DLD1 (cell line): ENCODE measurements around the gene RXRB.

ENCODE experiments used
- in situ Hi-C: cut with HindIII; loops from 2 replicates; pipeline ENCODE4 v1.10.0; 2017; ENCODE audit warnings: low sequenced_read_pairs

Gene RXRB

DNA sequence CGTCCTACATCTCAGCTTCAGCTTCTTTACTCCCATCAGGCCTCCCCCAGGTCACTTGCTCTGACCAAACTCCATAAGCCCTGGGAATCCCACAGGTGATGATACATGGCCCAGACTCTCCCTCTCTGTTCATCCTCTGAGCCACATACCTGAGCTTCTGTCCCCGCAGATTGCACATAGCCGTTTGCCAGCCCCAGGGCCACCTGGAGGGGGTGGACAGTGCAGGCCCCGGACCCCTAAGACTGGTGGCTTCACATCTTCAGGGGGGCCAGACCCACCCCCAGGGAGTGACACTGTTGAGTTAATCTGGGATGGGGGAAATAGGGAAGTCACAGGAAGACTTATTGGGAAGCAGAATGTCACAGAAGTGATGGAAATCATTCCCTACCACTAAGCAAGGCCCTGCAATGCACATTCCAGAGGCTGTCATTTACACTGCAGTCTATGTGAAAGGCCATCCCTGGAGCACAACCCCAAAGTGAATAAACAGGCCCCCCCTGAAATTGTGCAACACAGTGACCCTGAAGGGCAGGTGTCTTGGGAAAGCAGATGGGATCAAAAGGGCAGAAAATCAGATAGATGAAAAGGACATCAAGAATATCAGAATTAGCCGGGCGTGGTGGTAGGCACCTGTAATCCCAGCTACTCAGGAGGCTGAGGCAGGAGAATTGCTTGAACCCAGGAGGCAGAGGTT, 2.2 kb downstream of the RXRB start:
- in situ Hi-C loops, result no loop called here

DNA sequence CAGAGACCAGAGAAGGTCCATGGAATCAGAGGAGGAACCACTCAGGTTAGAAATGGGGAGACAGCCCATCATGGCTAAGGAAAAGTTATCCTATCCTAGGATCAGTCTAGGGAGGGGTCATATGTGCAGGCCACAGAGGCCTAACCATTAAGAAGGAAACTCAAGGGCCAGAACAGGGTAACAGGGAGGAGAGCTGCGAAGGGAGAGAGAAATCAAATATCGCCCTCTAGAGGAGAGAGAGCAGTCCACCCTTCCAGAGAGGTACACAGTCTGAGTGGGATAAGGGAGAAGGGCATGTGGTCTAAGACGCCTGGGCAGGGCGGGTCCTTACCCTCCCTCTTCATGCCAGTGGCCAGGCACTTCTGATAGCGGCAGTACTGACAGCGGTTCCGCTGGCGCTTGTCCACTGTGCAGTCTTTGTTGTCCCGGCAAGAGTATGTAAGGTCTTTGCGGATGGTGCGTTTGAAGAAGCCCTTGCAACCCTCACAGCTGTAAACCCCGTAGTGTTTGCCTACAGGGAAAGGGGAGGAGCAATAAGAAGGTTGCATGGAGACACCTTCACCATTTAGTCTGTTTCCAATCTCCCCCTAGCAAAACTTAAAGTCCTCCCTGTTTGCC, 2.9 kb downstream of the RXRB start:
- in situ Hi-C loops, result no loop called here

DNA sequence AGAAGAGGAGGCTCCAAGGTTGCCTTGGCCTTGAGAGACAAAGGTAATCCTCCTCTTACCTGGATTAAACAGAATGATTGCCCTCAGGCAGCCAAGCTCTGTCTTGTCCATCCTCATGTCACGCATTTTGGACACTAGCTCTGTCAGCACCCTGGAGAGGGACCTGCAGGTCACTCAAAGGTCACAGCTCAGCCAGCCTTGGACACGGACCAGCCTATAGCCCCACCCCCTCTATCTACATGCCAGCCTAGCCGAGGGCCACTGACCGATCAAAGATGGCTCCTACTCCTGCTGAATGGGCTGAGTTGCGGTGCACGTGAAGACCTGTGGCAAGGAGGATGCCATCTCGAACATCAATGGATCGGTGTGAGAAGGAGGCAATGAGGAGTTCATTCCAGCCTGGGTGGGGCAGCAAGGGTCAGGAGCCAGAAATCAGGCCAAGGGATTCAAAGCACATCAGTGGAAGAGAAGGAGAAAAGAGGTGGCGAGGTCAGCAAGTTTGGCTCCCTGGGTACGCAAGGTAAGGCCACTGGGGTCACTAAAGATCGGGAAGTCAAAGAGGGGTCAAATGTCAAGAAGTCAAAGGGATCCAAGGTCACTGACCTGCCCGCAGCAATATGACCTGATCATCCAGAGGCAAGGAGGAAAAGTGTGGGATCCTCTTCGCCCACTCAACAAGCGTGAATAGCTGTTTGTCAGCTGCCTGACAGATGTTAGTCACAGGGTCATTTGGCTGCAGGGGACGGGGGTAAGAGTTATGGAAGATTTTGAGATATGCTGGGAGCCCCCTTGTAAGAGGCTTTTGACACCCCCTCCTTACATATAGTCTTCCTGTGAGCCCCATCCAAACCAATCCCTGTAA, 4.9 kb downstream of the RXRB start:
- in situ Hi-C loops, result no loop called here

DNA sequence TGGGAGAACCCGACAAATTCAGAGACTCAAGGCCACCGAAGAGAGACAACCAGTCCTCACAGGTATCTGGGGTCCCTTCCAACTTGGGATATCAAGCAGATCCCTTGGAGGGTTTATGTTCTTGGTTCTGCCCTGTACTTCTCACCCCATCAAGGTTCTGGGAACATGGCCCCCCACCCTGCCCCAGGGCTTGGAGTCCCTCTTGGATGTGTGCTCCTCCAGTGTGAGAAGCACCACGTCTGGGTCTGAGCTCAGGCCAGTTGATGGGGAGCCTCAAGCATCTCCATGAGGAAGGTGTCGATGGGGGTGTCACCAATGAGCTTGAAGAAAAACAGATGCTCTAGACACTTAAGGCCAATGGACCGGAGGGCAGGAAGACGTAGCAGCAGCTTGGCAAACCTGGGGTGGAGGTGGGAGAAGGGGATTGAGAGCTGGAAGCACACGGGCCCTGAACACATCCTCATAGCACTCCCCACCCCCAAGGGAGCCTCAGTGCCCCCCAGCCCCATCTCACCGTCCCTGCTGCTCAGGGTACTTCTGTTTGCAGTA, 6.0 kb downstream of the RXRB start:
- in situ Hi-C loops, result no loop called here

DNA sequence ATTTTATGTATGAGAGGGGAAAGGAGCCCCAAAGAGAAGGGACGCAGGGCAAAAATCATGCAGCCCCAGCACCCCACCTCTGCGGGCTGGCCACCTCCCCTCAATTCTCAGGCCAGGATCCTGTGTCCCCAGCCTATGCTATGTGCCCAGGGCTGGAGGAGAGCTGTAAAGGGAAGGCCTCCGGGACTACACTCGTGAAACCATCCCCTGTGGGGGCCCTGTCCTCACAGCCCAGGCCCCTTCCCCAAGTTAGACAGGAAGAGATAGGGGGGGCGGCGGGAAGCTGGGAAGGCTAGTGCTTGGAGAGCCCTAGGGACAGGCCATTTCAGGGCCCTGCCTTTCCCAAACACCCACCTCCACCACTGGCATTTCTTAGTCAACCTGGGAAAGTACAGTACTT, 6.8 kb downstream of the RXRB start:
- in situ Hi-C loops, result no loop called here

DNA sequence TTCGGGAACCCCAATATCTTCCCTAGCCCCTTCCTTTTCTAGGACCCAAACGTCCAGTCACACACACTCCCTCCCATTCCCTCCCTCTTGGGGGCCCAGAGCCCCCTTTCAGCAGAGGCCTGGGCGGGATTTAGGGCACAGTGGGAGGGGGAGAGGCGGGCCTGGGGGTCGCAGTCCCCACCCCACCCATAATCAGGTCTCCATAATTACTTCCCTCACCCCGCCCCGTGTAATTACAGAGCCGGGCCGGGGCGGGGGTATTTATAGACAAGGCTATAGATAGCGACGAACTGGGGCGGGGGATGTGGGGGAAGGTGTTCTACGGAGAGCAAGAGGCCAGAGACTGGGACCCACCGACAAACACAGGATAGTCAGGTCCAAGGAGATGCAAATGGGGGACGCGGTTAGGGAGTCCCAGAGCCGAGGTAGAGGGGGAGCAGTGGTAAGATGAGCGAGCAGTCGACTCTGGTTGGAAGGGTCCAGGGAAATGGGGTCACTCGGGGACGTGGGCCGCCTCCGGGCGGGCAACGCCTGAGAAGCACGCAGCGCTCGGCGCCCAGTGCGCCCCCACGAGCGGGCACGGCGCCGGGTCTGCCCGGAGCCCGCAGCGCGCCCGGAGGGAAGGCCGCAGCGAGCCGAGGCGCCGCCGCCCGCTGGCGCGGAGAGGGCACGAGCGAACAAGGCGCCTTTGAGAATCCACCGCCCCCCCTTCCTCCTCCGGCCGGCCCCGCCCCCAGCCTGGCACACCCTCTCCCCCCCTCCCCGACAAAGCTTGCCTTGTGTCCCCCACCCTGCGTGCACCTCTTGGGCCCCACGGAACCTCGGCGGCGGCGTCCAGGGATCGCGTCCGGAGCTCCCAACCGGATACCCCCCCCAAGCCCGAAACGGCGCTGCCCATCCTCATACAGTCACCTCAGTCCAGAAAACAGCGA, 7.5 kb downstream of the RXRB start:
- in situ Hi-C loops, result no loop called here

DNA sequence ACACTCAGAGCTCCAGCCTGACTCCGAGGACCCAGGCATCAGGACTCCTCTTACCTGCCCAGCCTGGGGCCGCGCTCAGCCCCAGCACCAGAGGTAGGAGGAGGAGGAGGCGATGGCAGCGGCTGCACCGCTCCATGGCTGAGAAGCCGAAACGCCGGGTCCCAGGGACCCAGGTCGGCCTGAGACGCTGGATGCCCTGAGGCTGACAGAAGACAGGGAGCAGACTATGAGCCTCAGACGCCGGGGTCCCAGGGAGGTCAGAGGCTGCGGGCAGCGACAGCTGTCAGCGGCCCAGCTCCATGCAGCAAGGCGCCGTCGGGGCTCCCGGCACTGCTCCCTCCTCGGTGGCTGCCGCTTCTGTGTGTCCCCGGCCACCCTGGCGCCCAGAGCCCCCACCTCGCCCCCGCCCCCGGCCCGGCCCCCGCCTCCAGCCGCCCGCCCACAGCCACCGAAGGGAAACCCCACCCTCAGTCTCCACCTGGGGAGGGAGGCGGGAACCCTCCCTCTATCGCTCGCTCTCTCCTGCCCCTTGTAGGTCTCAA, 8.3 kb downstream of the RXRB start, which contains the start of gene COL11A2:
Gene COL11A2, minus strand, starts transcription at position 363 of the 542 bp plus-strand sequence. Its CDS starts 227 bp downstream, at position 136.
- in situ Hi-C loops, result no loop called here

DNA sequence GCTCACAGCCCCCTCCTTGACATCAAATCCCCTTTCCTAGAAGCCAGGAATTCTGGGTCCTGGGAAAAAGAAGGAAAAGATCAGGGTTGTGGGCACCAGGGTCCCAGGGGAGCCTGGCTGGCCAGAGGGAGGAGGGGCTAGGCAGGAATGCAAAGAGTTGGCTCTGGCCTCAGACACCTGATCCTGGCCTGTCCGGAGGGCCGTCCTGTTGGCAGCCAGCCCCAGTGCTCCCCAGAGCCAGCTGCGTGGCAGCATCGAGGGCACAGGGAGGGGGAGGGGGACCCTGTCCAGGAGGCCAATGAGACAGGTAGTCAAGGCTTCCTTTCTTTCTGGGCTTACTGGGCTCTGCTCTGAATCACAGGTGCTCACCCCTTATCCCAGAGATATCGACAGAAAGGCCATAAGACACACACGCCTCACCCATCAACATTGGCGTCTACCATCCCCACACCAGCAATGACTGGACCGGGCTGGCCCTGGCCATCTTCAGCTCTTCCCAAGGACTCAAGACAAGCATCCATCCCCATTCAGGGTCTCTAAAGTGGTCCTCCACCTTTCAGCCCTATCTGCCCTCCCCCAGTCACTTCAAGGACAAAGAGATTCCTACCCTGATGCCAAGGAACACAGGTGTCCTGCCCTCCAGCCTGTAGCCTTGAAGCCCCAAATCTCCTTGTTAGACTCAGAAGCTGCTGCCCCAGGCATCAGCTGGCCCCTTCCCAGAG, 8.9 kb downstream of the RXRB start:
- in situ Hi-C loops, result no loop called here

DNA sequence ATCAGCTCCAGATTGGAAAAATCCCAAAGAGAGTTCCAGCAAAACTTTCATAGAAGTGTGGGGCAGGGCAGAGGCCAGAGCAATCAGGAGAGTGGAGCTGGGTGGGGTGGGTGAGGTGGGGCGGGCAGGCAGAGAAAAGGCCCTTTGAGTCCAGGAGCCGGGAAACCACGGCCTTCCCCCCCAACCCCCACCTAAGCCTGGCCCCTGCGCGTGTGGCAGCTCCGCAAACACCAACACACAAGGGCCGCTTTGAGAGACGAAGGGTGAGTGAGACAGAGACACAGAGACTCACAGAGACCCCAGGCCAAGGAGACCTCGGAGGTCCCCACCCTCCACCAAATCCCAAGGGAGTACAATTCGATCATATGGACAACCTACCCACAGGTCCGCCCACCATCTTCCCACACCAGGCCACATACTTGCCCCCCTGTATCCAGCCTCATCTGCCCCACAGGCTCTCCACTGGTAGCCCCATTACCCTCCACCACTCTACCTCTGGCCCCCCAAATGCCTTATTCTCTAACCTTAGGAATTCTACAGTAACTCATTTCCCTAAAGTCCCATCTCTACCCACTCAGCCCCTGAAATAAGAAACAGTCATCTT, 9.9 kb downstream of the RXRB start:
- in situ Hi-C loops, result no loop called here

DNA sequence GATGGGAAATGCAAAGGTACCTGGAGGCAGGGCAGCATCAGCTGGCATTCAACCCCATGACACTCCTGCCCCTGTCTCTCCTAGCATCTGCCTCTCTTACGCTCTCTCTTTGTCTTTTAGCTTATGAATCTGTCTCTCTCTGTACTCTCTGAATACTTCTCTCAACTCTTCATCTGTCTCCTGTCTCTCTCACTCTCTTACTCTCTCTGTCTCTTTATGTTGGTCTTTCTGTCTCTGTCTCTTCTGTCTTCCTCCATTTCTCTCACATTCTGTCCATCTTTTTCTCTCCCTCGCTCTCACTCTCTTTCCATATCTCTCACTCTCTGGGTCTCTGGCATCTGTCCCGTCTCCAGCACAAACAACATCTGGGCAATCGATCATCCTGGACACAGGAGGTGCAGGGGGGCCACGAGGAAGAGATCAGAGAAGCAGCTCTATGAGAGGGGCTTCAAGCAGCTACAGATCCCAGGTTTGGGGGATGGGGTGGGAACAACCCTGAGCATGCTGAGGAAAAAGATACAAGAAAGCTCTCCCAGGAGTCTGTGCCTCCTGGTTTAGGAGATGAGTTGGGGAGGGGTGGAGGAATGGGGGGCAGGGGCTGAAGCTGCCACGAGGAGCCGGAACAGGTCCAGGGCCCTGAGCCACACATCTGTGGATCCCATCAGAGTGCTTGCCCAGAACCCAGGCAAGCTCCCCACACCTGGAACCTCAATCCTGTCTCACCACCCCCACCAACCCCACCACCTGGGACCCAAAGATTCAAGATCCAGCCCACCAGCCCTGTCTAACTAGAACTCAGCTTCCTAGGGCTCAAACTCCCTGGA, 10.6 kb downstream of the RXRB start:
- in situ Hi-C loops, result no loop called here

DNA sequence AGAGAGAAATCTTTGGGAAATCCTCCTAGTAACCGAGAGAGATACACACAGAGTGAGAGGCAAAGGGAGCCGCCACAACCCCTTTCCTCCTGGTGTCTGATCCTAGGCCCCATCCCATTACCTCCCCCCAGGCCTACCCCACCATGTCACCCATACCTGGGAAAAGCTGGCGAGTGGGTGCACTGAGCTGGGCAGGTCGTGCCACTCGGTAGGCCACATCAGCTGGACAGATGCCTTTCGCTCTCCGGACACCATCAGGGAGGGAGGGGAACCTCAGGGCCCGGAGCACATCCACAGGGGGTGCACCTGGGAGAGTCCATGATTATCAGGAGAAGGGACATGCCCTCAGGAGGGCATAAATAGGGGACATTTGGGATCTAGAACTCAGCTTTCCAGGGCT, 11.3 kb downstream of the RXRB start:
- in situ Hi-C loops, result no loop called here

DNA sequence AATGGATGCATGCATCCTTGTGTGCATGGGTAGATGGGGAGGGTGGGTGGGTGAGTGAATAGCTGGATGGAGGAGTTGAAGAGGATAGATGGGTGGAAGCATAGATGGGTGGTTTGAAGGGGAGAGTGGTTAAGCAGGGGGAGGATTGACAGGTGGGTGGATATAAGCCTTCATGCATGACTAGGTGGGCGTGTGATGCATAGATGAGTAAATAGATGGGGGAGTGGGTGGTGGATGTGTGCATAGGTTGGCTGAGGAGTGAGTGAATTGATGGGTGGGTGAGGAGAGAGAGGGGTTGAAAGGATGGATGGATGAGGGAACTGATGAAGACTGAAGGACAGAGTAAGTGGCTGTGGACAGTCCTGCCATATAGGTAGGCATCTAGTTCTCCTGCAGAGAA, 12.7 kb downstream of the RXRB start:
- in situ Hi-C loops, result no loop called here

DNA sequence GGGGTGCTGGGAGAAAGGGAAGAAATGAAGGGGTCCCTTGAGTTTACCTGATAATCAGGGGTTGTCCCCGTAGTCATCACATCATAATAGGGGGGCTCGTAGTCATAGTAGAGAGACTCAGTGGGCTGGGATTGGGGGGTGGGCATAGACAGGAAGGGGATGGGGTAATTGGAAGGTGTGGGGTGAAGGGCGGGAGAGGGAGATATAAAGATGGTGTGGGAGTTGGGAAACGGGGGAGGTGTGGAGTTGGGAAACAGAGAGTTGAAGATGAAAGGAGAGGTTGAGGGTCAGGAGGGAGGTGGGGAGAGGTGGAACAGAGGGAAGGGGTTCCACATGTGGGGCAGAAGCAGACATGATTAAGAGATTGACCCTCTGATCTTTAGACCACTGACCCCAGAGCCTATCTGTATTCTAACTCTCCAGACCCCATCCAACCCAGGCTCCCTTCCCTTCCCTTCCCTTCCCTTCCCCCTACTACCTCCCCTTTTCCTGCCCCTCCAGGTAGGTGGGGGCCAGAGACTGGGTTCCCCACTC, 14.7 kb downstream of the RXRB start:
- in situ Hi-C loops, result no loop called here

DNA sequence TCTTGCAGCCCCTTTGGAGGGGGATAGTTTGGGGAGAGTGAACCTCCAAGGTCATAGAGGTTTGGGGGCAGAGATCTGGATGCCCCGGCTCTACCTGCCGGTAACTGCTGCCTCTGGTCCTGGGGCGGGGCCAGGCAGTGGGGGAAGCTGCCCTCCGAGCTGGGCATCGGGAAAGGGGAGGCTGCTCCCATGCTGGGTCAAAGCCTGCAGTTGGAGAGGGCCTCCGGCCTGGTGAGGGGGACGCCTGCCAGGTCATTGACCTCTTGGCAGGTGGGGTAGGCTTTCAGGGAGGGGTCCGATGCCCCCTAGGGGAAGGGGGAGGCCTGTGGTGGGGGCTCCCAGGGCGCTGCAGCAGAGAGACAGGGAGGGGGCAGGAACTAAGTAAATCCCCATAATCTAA, 15.3 kb downstream of the RXRB start:
- in situ Hi-C loops, result no loop called here

DNA sequence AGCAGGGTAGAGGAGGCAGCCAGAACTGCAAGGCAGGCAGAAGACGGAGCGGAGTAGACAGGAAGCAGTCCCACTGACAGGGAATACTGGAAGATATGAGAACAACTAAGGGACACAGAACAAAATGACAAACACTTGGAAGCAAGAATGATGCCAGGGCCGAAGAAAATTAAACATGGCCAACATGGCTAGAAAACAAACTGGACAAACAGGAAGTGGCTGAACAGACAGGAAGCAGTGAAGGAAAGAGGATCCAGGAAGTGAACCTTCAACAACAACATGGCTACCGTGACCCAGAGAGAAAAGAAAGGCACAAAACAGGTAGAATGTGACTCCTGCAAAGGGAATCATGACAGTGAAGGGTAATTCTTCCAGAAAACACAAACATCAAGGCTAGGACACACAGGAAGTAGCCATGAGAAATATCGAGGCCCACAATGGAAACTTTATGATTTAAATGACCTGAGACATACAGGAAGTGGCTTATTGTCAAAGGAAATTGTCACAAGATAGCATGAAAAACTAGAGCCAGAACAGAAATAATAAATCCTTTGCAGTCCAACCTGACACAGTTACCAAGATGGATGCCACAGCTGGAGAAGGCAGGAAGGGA, 17.3 kb downstream of the RXRB start:
- in situ Hi-C loops, result no loop called here

DNA sequence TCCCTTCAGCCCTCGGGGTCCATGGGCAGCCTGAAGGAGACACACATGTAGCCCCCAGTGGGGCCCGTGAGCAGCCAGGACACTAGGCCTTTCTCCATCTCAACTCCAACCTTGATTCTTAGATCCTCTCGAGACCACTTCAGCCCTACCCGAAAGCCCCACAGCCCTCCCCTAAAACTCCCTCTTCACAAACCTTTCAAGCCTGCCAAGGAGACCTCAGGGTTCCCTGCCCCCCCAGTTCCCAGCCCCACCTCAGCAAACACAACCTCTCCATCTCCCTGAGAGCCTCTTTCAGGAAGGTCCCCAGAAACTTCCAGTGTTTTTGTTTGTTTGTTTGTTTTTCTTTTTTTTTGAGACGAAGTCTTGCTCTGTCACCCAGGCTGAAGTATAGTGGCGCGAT, 19.3 kb downstream of the RXRB start:
- in situ Hi-C loops, result no loop called here

DNA sequence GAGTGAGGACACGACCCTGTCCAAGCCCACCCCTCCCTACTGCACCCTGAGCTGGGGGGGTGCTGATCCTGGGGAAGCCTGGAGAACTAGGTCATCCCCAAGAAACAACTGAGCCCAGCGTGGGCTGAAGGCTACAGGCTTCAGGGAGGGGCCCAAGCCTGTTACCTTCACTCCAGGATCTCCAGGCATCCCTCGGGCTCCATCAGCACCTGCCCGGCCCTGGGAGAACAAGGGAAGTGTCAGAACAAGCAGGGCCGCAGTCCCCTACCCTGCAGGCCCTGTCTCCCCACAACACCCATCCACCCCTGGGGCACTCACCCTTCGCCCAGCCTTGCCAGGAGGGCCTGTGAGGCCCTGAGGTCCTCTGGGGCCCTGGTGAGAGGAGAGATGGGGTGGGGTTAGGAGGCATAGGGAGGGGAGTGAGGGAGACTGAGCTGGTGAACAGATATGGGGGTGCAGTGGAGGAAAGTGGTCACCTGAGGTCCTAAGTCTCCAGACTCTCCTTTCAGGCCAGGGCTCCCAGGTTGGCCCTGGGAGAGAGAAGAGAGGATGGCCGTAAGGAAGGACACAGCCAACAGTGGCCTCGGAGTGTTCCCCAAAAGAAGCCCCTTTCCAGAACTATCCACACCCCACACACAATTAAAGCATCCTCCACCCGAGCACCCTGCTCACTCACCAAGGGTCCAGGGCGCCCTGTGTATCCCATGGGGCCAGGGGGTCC, 21.6 kb downstream of the RXRB start:
- in situ Hi-C loops, result no loop called here
